HPDE6-E6E7 (cell line): ENCODE data around the gene LYPLA2.
"Not testable (repeated sequence)": the region's sequence is repeated elsewhere in the genome, so short reads cannot be mapped to it uniquely, and the experiment has no call there.

Experiments
- DNase-seq: peaks from one replicate; pipeline ENCODE4 v3.0.0; 2011; ENCODE audit warnings: missing footprints; ENCODE audit errors: extremely low spot score

Gene LYPLA2

GRCh38 chr1:23800400-23801337 lies 9.7 kb downstream of the LYPLA2 start, which contains the start of gene GALE:
Gene GALE, minus strand, starts transcription at chr1:23800754. Its CDS starts 1,747 bp downstream, at chr1:23799007.
- DNase-seq: peak; percentile 91

GRCh38 chr1:23801338-23801748 lies 10.4 kb downstream of the LYPLA2 start:
- DNase-seq: no peak

- no peak for DNase-seq
Observed at GRCh38 chr1:23801876-23802275, 10.9 kb downstream of the LYPLA2 start.

GRCh38 chr1:23802809-23803342 lies 11.9 kb downstream of the LYPLA2 start:
- DNase-seq: not testable (repeated sequence)

GRCh38 chr1:23803674-23804073 lies 12.7 kb downstream of the LYPLA2 start:
- no peak for DNase-seq

- no peak for DNase-seq
Observed at GRCh38 chr1:23804183-23804835, 13.4 kb downstream of the LYPLA2 start.

GRCh38 chr1:23805025-23805424 lies 14.1 kb downstream of the LYPLA2 start:
- DNase-seq: no peak

GRCh38 chr1:23806280-23806679 lies 15.3 kb downstream of the LYPLA2 start:
- no peak for DNase-seq

- DNase-seq: no peak
Observed at GRCh38 chr1:23807453-23807852, 16.5 kb downstream of the LYPLA2 start.

GRCh38 chr1:23809751-23810171 lies 18.8 kb downstream of the LYPLA2 start:
- DNase-seq: peak; percentile 75

- no peak for DNase-seq
Observed at GRCh38 chr1:23810818-23811540, 20.0 kb downstream of the LYPLA2 start.

- no peak for DNase-seq
Observed at GRCh38 chr1:23814016-23814415, 23.1 kb downstream of the LYPLA2 start.

GRCh38 chr1:23816361-23816760 lies 25.4 kb downstream of the LYPLA2 start:
- no peak for DNase-seq

- DNase-seq: no peak
Observed at GRCh38 chr1:23816906-23817305, 26.0 kb downstream of the LYPLA2 start.

GRCh38 chr1:23817633-23818032 lies 26.7 kb downstream of the LYPLA2 start:
- DNase-seq: no peak

- no peak for DNase-seq
Observed at GRCh38 chr1:23823767-23824166, 32.8 kb downstream of the LYPLA2 start.

- no peak for DNase-seq
Observed at GRCh38 chr1:23824711-23825075, 33.7 kb downstream of the LYPLA2 start.

GRCh38 chr1:23825076-23825761 lies 34.3 kb downstream of the LYPLA2 start, which contains the start of gene HMGCL:
Gene HMGCL, minus strand, starts transcription at chr1:23825429. Its CDS starts 14 bp downstream, at chr1:23825415.
- DNase-seq: peak; percentile 89

- no peak for DNase-seq
Observed at GRCh38 chr1:23825762-23826522, 35.0 kb downstream of the LYPLA2 start.

GRCh38 chr1:23826590-23826989 lies 35.6 kb downstream of the LYPLA2 start:
- DNase-seq: not testable (repeated sequence)
